Measurements from ENCODE around the gene AASS. TPM values are rescaled to one million over a fixed set of nuclear protein-coding genes. Genes with fewer than 3 reads are reported as not detected.
A peak's percentile ranks its signal among the peaks of the same experiment; 100 is the strongest.
"Not testable (repeated sequence)": the region's sequence is repeated elsewhere in the genome, so short reads cannot be mapped to it uniquely, and the experiment has no call there.

Gene AASS
- 19.5 and 21.1 TPM in 2 replicates for total RNA-seq (2014; rRNA removed; shearing (Covaris generic))

DNA sequence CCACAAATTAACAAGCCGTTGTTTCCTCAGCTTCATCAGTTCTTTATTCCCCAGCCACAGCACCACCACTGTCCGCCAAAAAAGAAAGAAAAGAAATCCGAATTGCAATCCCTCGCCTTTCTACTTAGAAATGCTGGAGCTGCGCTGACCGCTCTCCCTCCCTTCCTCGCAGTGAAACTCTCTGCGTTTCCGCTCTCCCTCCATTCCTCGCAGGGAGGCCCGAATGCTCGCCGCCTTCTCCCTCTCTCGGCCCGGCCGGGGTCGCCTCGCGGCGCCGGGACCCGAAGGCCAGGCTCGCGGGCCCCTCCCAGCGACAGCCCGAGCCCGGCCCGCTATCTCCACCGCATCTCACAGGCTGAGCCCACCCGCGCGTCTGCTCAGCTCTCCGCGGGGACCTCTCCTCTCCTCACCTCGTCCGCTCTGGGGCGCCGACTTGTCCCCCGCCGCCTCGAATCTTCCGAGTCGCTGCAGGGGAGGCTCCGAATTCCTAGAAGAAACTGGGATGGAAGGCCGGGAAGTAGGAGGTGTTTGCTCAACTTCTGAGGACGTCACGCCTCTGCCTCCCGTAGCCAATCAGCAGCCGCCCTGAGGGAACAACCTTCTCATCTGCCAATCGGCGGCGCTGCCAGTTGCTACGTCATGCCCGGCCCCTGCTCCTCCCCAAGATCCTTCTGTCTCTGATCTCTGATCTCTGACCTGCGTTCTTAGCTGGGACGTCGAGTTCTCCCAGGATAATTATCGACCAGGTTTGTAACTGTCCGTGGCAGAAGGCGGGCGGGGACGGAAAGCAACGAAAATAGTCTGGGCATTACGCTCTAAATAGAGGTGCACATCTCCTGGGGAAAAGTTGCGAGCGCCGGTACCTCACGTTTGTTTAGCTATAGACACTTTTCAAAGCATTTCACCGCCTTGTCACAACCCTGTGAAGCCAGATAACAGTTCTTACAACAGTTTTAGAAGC lies at the start of gene AASS:
AASS (minus strand) TSS at position 499 of the 961 bp plus-strand sequence. CDS start 10,523 bp downstream, outside the sequence.
- DNase-seq (ENCODE audit: low read depth), result peak; percentile 96

DNA sequence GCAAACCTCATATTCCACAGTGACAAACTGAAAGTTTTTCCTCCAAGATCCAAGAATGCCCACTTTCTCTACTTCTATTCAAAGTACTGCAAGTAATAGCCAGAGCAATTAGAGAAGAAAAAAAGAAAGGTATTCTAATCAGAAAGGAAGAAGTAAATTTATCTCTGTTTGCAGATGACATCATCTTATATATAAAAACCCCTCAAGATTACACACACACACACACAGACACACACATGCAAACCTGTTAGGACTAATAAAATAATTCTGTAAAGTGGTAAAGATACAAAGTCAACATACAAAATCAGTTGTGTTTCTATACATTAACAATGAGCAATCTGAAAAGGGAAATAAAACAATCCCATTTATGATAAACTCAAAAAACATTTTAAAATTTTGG lies 44.7 kb upstream of the AASS start:
- DNase-seq (ENCODE audit: low read depth), result no peak

DNA sequence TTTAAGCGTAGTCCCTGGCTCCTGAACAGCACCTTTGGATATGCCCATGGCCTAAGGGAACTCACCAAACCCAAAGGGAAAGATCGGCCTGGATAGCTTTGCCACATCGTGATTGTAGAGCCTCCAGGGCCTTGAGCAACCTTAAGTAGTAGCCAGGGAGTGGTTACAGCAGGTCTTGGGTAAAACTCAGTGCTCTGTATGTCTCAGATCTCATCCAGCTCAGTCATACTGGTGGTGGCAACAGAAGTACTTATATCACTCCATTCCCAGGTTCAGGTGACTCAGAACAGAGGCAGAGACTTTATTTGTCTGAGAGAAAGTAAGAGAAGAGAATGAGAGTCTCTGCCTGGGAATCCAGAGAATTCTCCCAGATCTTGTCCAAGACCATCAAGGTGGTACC lies 39.1 kb upstream of the AASS start:
- no peak for DNase-seq (ENCODE audit: low read depth)

DNA sequence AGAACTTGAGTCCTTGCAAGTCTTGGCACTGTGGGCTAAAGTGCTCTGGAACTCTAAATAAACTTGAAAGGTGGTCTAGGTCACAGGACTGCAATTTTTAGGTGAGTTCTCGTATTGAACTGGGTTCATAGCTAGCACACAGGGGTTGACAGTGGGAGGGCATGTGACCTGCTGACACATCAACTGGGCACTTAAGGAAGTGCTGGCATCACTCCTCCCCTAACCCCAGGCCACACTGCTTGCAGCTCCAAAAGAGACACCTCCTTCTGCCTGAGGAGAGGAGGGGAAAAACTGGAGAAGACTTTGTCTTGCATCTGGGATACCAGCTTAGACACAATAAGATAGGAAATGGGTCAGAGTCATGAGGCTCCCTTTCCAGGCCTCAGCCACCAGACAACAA lies 38.0 kb upstream of the AASS start:
- no peak for DNase-seq (ENCODE audit: low read depth)

DNA sequence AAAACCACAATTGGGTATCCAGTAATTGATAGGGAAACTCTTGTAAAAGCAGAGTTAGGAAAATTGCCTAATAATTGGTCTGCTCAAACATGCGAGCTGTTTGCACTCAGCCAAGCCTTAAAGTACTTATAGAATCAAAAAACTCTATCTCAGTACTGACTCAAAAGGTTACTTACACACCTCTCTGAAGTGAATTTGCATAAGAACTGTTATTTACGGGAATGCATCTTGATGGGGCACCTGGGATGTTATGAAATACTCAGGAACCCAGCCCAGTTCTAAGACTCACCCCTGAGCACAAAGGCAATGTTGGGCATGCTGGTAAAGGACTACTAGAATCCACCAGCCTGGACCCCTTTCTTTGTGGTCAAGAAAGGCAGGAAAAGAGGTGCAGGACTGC lies 28.1 kb upstream of the AASS start:
- DNase-seq (ENCODE audit: low read depth), result not testable (repeated sequence)

DNA sequence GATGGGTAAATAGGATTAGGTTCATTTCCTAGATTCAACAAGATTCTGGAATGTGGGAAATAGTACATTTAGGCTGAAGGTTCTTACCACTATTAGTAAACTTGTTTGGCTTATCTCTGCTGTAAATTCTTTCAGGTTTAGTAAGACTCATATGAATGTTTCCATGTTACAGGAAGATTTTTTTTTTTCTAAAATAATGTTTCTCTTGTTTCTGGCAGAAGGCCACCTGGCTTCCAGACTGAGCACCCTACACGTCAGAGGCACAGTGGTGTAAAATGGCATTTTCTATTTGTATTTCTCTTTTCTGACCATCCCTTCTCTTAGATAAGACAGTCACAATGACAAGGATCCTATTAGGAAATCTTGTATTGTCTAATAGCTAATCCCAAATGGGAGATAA lies 22.7 kb upstream of the AASS start:
- DNase-seq (ENCODE audit: low read depth), result no peak

DNA sequence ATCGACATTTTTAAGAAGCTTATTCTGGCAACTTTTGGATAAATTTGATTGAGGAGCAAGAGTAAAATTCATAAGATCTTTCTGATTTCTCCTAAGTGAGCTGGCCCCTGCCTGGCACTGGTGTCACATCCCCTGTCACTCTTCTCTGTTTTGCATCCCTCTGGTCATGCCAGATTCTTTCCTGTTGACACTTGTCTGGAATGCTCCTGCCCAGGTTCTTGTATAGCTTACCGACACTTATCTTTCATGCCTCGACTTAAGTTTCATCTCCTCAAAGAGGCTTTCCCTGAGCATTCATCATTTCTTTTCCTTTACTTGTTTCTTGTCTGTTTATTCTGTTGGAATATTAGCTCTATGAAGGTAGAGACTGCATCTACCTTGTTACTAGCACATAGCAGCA lies 22.2 kb upstream of the AASS start:
- DNase-seq (ENCODE audit: low read depth), result no peak

DNA sequence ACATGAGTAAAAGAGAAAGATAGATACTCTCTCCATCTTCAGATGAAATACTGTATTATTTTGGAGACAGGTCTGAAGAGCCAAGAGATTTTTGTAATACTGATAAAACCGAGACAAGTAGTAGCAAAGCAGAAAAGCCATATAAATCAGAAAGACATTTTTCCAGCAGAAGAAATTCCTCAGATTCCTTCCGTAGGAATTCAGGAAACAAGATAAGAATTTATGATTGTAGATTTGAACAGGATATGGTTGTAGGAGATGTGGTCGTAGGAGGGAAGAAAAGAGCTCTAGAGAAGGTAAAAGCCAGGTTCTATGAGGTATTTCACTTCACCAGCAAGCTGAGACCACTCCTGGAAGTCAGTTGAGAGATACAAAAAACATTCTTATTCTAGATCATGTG lies 17.6 kb upstream of the AASS start:
- DNase-seq (ENCODE audit: low read depth), result no peak

DNA sequence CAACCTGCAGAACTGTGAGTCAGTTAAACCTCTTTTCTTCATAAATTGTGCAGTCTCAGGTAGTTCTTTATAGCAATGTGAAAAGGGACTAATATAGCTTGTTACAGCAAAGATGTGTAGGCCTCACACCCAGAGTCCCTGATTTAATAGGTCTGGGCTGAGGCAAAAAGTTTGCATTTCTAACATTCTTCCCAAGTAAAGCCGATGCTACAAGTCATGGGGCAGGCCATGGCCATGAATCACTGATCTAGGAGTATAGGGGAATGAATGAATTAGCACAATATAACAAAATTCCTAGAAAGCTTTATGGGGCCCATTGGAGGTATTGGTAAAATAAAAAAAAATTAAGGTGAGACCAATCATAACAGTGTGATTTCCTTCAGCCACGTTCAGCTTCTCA lies 11.5 kb upstream of the AASS start:
- DNase-seq (ENCODE audit: low read depth), result no peak

DNA sequence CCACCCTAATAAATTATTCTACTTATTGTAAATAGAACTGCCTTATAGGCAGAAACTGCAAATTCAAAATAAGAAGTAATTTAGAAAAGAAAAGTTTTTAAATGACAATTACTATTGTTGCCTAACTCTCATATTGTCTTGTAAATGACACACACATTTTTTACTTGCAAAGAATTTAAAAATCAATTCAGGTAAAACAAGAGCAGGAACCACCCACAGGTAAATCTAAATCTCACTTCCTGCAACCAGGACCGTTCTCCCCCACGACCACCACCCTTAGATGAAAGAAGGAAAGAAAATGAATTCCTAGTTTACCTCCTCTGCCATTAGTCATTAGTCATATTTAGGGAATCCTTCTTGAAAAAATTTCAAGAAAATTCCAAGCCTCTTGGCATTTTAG lies 4.8 kb upstream of the AASS start:
- DNase-seq (ENCODE audit: low read depth), result no peak

DNA sequence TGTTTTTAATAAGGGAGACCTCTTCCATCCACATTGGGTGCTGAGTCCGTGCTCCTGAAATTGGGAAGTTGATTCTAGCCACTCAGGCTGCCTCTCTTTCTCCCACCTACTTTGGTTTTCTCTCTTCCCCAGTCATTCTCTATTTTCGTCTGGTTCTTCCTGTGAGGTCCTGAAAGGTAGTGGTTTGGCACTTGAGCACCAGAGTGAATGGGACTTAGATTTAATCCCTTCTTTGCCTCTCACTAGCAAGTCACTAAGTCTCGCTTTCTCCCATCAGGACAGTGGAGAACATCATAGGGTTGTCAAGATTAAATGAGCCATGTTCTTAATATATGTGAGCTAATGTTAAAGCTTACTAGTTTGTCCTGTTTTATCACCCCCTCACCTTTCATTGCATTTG lies 4.0 kb upstream of the AASS start:
- DNase-seq (ENCODE audit: low read depth), result no peak

DNA sequence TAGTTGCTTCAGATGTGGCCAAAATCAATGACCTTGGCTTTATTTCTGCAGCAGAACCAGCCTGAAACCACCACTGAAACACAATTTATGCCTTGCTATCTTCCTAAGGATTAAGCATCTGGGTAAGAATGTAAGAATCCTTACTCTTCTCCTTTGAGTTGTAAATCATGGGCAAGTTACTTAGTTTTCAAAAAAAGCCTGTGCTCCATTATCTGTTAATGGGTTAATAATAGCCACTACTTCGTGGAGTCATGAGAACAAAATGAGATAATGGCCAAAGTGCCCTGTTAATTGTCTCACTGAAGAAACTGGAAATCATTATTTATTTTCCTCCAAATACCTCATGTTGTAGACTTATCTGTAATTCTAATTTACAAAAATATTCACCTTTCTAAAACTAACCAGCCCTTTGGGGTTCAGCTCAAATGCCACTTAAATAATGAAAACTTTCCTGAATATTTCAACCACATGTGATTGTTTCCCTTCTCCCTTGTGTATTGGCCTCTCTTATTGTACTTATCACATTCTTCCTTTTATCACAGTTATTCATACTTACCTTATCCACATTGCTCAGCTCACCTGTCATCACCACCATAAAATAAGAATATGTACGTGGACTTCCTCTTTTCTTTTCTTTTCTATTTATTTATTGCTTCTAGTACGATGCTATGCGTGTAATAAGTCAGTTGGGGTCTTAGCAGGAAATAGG lies 2.0 kb upstream of the AASS start:
- DNase-seq (ENCODE audit: low read depth), result no peak

DNA sequence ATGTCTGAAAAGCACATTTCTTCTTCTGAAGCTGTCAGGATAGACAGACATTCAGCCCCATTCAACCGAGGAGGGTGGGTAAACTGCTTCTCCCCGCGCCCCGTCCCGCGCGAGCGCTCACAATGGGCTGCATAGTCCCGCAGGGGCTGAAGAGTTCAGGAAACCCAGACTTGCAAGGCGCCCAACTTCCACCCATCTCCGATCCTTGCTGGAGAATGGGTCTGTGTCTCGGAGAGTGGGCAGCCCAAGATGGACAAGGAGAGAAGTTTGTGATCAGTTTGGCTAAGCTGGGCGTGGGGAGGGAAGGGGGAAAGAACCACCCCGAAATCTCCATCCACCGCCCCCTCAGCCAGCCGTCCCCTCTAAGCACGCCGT lies 686 bp downstream of the AASS start:
- DNase-seq (ENCODE audit: low read depth), result peak; percentile 37

DNA sequence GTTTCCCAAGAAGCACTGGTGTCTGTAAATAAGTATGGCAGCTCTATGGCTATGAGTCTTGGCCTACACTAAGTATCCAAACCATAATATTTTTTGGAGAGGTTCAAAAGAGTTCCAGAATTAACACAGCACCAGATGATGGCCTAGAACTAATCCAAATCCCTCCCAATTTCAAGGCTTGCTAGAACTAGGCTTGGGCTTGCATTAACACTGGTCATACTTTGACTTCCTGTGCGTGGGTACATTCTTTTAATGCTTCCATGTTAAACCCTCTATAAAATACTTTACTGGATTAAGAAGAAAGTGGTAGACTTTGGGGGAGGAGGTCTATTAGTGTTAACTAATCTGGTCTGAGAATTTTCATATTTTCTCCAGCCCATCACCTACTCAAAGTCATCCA lies 3.1 kb downstream of the AASS start:
- DNase-seq (ENCODE audit: low read depth), result no peak

DNA sequence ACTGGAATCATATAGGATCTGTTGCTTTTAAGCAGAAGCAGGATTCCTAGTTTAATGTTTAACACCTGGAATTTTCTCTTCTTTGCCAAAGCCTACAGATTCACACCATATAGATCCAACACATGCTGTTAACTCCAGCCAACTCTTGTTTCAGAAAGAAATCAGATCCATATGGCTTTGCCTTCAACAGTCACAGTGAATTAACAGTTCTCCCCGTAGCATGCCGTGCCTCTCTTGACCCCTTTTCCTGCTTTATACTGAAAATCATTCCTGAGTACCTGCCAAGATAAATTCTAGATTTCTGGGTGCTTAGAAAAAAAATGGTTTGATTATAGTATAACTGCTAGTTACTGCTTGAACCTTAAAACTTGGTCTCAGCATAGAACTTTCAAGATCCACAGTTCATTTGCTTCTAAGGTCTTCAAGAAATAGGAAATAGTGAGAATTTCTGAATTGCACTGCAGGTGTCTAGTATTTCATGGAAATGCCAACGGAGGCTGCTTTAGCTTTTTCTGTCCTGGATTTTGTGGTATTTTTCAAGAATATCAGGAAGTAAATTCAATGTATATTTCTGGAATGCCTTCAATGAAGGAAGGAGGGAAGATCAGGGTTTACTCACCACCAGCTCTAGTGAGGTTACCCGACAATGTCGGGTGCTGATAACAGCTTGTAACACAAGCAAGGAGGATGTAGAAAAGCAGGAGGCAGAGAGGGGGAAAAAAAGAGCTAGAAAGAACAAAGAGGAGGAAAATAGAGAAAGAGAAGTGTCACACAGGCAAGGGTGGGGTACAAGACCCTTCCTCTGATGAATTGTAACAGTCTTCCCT lies 6.6 kb downstream of the AASS start:
- peak; percentile 39 for DNase-seq (ENCODE audit: low read depth)

DNA sequence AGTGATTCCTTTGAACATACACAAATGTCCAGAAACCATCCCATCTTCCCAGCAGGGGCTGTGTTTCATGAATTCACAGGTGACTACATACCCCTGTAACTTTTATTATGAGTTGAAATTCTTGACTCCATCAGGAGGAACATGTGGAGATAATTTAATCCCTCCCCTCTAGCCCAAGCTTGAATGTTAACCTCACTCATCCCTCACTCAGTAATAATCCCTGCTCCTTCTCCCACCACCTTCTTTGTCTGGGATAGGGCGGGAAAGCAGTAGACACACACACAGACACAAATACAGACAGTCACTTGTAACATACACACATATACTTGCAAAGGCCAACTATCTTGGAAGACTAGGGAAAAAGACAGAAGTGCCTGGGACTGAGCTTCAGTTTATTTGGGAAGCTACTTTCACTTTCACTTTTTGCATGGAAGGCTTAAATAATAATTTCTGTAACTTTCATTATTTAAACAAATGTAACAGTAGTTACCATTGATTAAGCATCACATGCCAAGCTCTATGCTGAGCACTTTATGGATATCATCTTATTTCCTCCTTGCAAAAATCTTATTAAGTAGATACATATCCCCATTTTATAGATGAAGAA lies 7.3 kb downstream of the AASS start:
- peak; percentile 32 for DNase-seq (ENCODE audit: low read depth)

DNA sequence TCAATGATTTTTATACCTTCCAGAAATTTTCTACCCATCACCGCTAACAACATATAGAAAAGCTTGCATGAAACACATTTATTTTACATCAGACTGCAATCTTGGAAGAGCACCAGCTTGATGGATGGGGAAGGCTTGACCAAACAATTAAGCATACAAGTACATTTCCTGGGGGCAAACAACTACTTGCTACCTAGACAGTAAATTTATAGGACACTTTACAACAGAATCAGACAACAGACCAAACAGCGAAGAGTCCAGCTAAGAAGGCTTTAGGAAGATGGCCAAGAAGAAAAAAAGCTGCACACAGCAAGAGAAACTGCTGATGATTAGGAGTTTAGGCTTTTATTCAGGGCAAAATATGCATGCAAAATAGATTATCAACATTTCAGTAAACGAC lies 8.0 kb downstream of the AASS start:
- DNase-seq (ENCODE audit: low read depth), result peak; percentile 51

DNA sequence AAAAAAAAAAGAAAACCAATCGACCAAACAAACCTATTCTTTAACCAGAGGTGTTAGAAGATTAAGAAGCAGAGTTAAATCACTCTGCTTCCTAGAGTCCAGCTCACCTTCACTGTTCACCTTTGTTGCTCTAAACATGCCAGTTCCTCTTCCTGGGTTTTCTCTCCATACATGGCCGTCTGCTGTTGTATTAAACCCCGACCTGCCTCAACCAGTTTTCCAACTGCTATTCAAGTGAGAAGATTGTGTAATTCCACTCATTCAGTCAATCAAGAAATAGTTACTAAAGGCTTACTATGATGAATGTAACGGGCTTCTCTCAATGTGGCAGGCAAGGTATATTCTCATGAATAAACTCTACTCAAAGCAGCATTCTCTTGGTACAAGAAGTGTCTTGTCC lies 8.8 kb downstream of the AASS start:
- DNase-seq (ENCODE audit: low read depth), result no peak

DNA sequence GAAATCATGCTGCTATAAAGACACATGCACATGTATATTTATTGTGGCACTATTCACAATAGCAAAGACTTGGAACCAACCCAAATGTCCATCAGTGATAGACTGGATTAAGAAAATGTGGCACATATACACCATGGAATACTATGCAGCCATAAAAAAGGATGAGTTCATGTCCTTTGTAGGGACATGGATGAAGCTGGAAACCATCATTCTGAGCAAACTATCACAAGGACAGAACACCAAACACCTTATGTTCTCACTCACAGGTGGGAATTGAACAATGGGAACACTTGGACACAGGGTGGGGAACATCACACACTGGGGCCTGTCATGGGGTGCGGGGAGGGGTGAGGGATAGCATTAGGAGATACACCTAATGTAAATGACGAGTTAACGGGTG lies 9.3 kb downstream of the AASS start:
- not testable (repeated sequence) for DNase-seq (ENCODE audit: low read depth)

DNA sequence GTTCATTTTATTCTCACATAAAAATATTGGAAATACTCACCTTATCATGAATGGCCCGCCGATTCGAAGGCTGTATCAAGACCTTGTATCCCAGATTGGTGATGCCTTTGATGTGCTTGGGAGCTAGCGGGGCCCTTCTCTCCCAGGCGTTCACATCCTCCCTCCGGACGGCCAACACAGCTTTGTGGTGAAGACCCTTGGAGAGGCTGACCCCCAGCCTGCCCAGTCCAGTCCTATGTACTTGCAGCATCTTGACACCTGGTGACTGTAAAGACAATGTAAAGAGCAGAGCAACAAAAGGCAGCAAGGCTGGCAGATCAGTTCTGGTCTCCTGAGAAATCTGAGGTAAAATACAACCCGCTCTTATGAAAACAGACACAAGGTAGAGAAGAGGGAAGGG lies 10.6 kb downstream of the AASS start:
- DNase-seq (ENCODE audit: low read depth), result no peak

DNA sequence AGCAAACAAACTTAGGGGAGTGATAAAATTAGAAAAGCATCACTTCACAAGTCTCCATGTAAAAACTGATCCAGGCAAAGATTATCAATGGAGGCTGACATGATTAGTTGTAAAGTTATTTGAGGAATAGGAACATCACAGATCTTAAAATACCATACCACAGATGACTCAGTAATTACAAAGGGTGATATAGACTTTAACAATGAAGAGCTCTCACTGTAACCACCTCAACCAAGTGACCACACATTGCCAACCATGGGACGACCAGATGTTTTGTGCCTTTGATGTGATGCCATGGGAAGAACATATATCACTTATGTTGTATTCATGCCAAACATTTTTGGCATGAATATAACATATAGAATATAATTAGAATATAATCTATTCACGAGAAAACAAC lies 11.7 kb downstream of the AASS start:
- peak; percentile 84 for DNase-seq (ENCODE audit: low read depth)

DNA sequence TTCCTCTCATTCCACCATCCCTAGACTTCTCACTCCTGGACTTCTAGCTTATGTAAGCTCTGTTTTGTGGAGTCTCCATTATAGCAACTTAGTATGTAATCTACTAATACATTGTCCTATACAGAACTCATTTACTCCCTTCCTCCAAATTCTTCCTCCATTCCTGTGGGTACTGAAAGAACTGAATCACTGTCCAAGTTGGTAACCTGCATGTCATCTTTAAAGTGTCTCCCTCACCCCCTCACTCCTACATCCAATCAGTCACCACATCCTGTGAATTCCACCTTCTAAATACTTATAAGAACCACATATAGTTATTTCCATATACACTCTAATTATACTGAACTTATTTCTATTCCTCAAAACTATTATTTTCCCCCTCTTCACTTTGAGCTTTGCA lies 20.3 kb downstream of the AASS start:
- no peak for DNase-seq (ENCODE audit: low read depth)

Measured in RPMI7951 (cell line).